ENCODE data around the gene DPPA5.

- TF ChIP-seq CTCF (IDR thresholded peaks at IDR 0.05) = no peak
- TF ChIP-seq EZH2 (IDR thresholded peaks at IDR 0.05; ENCODE audit: borderline replicate concordance, insufficient read depth, low read depth, low read length, poor library complexity, severe bottlenecking) = no peak
Measured at GRCh38 chr6:73388433-73388799, 34.3 kb upstream of the DPPA5 start.

Measured in B cell (primary cell).